CD4-positive, alpha-beta T cell treated with Interleukin-4 for 1 hour (primary cell): ENCODE results near the gene CDH19.
"Not testable (repeated sequence)": the region's sequence is repeated elsewhere in the genome, so short reads cannot be mapped to it uniquely, and the experiment has no call there.

Source experiments
- DNase-seq, 2 donors: peaks; one replicate each; pipeline ENCODE4 v3.0.0-alpha.2; 2020 to 2022

The CDH19 gene

DNA sequence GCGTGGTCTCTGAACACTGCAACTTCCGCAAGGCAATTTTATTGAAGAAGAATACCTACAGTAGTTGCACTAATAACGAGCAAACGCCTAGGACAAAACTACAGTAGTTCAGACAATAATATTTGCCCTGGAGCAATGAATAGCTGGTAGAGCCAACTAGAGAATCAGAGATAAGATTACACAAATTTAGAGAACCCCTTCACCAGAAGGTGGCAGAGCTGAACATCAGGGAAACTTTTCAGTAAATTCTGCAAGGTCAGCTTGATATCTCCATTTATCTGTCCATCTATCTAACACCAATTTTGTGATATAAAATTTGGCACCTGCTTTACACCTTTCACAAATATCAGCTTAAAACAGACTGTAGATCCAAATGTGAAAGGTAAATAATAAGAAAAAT lies 43.8 kb downstream of the CDH19 start:
- DNase-seq: no peak

DNA sequence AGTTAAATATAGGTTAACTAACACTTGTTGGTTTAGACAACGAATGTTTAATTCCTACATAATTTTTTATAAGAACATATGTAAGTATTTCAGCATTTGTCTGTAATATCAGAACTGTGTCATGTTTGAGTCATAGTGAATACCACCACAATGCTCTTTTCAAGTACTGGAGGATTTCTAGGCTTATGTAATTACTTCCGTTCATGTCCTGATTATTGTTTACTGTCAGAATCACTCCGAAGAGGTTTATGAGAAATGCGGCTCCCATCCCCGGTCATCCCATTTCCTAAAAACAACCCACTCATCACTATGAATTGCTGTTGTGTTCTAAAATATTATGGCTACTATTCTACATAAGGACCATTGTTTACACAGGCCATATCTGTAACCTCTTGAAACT lies 45.1 kb downstream of the CDH19 start:
- DNase-seq: no peak

DNA sequence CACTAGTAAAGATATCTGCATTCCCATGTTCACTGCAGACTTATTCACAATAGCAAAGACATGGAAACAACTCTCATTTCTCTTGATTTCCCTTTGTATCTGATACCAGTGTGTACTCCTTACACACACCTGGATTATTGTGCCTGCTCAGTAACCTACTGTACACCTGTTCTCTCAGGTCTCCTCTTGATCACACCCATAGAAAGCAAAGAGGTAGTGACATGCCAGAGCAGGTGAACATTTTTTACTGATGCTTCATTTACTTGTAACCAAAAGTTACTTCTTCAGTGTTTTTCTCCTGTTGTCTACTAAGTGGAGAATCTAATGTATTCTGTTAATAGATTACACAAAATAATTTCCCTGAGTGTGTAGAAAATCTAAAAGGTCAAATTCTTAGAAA lies 46.8 kb downstream of the CDH19 start:
- DNase-seq: no peak

DNA sequence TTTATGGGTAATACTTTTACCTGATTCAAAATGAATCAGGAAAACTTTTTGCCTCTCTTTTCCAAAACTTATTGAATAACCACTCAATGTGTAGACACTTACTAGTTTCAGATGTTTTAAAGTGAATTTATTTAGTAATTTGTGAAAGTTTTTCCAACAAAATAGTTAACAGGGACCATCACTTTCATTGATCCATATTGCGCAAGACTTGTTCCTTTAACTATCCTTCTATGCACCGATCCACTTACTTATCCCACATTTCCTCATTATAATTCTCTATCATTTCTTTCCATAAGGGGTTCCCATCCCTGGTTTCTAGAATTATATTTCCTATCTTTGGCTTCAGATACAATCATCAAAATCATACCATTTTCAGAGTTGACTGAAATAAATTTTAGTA lies 48.3 kb downstream of the CDH19 start:
- no peak for DNase-seq

DNA sequence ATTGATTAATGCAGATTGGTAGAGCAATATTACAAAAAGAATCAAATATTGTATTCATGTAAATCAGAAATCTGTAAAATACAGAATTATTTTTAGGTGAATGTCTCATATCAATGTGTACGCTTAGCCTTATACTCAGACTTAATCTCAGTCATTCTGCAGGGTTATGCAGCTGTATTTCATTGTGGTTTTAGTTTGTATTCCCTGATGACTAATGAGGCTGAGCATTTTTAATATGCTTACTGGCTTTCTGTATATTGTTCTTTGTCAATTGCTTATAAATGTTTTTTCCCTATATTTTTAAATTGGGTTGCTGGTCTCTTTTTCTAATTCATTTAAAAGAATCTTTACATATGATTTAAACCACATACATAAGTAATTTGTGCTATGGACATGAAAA lies 50.1 kb downstream of the CDH19 start:
- DNase-seq: no peak

DNA sequence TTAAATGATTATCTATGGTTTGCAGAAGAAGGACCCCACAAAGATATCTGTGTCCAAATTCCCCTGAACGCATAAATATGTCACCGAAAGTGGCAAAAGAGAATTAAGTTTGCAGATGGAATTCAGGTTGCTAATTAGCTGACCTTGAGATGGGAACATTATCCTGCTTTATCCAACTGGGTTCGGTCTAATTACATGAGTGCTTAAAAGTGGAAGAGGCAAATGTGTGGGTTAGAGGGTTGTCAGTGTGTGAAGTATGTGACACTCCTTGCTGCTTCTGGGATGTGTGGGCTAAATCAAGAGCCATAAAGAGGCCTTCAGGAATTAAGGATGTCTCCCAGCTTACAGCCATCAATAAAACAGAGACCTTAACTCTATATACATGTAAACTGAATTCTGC lies 53.5 kb downstream of the CDH19 start:
- DNase-seq: no peak

DNA sequence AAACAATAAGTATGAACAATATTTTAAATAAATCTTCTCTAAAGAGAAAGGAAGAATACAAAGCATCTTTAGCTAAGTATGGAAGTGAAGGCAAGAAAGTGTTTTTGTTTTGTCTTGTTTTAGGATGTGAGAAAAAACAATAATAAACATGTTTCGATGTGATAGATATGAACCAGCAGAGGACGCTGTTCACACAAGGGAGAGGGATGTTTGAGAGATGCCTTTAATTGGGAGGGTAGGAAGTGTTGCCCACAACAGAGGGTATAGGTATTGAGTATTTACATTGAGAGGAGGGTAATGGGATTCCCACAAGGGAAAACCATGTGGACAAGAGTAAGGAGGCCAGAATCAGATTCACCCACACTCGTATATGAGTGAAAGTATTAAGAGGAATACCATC lies 55.1 kb downstream of the CDH19 start:
- no peak for DNase-seq

DNA sequence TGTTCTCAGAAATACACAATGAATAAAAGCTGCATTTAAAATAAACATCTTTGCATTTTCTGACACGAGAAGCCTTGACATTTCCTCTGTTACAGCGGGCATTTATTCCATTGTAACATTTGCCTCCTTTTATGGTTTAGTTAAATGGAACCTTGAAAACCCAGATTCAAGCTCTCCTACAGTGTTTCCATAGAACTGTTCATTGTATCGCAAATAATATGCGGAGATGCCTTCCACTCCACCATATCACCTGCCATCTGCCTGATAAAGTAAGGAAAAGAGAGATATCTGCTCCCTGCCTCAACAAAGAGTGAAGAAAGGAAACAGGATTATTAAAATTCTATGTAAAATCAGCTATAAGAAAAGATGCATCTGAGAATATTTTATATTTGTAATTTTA lies 69.8 kb downstream of the CDH19 start:
- no peak for DNase-seq

DNA sequence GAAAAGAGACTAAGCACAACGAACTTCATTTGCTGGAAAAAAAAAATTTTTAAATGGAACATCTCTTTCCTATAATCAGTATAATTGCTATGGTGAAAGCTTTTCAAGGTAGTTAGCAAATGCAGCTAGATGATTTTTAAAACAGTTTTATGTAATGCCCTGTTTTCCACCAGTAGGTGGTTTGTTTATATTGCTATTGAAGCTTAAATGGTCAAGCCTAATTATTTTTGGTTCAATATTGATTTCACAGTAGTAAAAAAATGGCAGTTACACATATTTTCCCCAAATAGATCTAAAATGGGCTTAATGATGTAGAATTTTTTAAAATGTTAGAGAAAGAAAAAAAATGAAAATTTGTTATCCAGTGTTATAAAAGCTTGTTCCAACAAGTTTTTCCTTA lies 70.2 kb downstream of the CDH19 start:
- DNase-seq: no peak

DNA sequence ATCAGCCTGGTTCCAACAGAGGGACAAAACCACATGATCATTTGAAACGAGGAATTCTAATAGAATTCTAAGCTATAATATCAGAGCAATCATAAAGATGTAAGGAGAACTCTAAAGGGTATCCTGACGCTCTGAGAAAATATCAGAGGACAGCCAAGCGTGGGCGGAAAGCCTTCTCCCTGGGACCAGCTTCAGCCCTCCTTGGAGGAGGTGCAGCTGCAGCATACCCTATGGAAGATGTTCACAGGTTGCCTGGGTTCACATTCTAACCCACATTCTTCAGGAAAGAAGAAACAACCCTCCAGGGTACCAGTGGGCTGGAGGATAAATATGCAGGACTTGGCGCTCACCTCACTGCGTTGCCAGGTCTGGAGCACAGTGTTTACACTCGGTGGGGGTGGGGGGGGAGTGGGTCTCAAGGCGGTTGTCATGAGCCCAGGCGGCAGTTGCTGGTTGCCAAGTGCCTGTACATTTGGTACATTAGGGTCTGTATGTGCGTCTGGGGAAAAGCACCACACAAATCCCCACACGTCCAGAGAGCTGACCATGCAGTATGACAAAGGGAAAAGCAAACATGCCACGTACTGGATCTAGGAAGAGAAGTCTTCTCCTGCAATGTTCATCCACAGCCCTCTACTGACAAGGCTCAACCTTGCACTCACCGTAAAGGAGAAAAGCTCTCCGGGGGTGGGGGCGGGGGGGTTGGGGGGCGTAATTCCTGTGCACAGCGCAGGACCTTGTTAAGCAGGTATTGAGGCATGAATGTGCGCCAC lies 80.5 kb downstream of the CDH19 start:
- no peak for DNase-seq

DNA sequence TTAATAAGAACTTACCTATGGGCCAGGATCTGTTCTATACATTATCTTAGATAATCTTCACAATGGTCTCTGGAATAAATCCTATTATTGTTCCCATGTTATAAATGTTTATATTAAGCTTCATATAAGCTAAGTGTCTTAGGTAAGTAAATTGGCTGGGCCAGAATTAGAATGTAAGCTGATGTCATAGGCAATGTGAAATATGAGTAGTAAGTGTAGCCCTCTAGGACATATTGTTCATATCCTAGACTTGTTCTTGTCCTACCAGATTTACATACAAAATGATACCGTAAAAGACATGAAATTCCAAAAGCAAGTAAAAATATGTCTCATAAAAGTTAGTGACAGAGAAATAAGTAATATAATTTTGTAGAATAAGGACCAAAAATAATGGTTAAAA lies 89.9 kb downstream of the CDH19 start:
- DNase-seq: no peak

DNA sequence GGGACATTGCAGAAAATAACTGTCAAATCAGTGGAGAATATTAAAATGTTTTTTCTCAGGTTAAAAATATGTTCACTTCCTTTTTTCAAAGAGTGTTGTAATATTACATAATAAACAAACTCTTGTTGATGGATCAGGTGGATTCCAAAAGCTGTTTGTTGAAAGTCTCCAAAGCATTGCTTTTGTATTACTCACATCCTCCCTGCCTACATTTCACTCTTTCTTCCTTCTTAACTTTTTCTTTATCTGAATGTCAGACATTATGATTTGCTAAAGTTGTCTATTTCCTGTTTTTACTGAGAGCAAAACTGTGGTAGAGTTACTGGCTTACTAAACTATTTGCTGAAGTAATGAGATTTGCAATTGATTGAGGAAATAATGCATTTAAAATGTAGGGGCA lies 92.1 kb downstream of the CDH19 start:
- DNase-seq: no peak

DNA sequence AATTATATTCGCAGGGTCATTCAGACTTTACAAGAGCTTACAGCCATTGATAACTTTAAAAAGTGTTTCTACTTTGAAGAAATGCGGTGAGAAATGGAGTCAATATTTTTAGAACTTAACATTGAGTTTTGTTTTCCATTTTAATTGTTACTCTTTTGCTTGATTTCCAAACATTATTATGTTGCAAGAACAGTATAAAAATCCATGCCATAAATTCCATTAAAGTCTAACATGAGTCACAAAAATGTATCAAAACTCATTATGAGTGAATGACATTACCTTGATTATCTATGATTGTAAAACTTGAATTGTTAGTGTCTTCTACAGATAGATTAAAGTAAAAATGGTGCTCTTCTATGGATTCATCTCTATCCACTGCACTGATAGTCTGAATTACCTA lies 92.6 kb downstream of the CDH19 start:
- no peak for DNase-seq

DNA sequence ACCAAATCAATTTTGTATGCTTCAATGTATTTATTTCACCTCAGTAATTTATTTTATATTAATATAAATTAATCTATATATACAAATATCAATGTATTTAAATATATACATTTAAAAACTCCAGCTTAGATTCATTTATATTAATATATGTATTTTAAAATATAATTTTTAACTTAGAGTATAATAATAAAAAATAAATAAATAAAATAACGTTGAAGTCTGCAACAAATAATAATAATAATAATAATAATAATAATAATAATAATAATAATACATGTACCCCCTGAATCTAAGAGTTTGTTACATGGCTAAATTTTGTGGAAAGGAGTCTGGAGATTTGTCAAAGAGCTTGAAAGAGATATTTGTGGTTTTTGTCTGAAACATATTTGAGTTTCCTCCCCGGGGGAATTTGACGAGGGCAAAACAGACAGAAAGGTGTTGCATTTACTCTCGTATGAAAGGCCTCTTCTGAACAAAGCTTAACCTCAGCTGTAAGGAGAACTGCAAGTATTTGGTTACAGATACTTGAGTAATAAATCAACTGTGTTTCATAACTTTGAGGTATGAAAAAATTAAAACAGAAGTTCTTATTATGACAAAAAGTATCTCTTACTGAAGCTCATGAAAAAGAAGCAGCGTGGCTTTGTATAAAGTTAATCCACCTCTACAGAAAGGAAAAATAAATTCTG lies 93.4 kb downstream of the CDH19 start:
- DNase-seq: no peak

DNA sequence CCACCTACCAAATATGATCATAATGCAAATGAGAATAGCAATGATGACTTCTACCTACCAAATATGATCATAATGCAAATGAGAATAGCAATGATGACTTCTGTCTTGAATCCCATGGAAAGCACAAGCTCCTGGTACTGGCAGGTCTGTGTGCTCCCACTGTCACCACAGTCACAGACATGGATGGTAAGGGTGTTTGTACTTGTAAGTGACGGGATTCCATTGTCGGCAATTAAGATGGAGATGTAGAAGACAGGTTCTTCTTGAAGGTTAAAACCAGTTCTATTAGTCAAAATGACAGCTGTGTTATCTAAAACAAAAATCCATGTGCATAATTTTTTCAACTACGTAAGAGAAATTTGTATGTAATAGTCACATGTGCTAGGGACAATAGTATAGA lies 95.0 kb downstream of the CDH19 start:
- DNase-seq: no peak

DNA sequence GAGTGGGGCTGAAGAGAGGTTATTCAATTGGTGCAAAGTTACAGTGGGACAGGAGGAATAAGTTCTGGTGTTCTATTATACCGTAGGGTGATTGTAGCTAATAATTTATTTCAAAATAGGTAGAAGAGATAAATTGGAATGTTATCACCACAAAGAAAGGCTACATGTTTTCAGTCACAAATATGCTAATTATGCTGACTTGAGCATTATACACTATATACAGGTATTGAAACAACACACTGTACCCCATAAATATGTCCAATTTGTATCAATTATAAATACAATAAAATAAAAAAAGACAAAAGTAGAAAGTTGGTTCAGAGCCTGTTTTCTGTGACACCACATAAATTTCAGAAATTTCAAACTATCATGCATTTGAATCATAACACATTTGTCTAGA lies 97.7 kb downstream of the CDH19 start:
- no peak for DNase-seq

DNA sequence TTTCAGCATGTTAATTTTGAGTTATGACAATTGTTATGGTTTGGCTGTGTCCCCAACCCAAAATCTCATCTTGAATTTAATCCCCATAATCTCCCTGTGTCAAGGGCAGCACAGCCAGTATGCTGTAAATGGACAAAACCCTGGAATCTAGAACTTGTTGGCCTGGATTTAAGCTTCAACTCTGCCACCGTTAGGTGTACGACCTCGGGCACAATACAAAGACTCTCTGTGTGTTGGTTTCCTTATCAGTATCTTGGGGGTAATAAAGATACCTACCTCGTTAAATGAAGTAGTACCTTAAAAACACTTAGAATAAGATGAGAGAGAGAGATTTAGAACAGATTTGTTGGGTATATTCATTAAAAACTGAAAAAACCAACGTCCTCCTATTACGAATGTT lies 106.5 kb downstream of the CDH19 start:
- DNase-seq: no peak

DNA sequence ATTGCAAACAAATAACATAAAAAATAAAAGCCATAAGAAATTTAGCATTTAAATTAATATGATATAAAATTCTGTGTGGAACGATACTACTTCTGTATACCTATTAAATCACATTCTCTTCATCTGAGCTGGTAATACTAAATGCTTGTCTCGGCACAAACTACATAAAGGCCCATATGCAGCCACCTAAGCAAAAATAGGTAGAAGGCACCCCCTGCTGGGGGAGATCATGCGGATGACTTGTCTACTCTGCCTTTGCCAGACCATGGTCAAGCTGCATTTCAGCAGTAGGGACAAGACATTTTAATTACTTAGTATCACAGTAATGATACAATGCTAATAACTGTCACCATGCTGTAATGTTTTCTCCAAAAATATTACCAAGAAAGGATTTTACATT lies 108.0 kb downstream of the CDH19 start:
- DNase-seq: no peak

DNA sequence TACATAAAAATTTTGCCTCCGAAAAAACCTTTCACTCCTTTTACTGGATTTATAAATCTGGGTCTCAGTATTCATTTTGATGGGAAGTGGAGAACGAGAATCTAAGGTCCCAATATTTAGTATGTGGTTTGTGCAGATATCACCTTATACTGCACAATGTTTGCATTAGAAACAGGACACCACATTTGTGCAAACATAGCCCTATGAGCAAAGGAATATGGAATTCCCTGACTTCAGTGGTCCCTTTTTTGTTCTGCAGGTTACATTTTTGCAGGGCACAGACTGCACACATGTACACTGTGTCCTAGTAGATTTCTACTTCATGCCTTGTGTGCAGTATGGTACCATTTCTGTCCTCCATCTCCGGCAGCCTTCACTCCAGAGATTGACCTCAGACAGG lies 130.0 kb downstream of the CDH19 start:
- DNase-seq: no peak

DNA sequence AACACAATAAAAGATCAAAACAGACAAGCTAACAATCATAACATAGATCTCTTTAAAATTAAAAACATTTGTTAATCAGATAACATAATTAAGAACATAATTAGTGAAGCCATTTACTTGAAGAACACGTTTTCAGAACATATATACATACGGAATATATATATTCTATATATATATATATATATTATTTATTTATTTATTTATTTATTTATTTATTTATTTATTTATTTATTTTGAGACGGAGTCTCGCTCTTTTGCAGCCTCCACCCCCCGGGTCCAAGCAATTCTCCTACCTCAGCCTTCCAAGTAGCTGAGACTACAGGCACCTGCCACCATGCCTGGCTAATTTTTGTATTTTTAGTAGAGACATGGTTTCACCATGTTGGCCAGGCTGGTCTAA lies 137.7 kb downstream of the CDH19 start:
- DNase-seq: not testable (repeated sequence)

DNA sequence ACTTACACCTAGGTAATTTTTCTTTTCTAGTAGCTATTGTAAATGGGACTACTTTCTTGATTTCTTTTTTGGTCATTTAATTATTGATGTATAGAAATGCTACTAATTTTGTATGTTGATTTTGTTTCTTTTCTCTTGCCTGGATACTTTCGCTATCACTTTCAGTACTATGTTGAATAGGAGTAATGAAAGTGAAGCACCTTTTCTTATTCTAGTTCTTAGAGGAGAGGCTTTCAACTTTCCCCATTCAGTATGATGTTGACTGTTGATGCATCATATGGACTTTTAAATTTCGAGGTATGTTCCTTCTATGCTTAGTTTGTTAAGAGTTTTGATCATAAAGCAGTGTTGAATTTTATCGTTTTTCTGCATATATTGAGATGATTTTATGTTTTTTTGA lies 142.5 kb downstream of the CDH19 start:
- DNase-seq: no peak

DNA sequence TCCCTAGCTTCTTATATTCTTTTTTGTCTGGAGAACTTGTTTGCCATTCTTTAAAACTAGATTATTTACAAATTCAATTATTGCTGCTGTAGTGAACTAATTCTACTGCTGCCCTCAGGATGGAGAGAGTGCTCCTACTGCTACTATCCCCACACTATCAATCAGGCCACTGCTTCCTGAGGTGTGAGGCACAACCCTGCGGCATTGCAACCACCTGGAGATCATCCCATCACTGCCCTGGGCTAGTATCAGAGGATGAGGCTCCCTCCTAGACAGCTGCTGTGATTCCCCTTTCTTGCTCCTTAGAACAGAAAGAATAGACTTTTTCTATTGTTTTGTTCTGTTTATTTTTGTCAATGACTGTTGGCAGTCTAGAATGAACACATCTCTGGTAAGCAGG lies 146.6 kb downstream of the CDH19 start:
- DNase-seq: no peak
